GM21576 (cell line): ENCODE data around the gene OIP5.
"Not testable (repeated sequence)": the region's sequence is repeated elsewhere in the genome, so short reads cannot be mapped to it uniquely, and the experiment has no call there.

ENCODE experiments used
- ATAC-seq: cut with Tn5 transposase; IDR thresholded peaks from one replicate; pipeline ENCODE4 v1.9.1; 2021; ENCODE audit warnings: mild to moderate bottlenecking, moderate library complexity; ENCODE audit not compliant: unreplicated experiment

Gene OIP5

DNA sequence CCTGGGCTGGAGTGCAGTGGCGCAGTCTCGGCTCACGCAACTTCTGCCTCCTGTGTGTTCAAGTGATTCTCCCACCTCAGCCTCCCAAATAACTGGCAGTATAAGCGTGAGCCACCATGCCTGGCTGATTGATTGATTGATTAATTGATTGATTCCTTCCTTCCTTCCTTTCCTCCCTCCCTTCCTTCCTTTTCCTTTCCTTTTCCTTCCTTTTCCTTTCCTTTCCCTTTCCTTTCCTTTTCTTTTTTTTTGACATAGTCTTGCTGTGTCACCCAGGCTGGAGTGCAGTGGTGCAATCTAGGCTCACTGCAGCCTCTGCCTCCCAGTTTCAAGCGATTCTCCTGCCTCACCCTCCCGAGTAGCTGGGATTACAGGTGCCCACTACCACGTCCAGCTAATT is 71.5 kb downstream of the OIP5 start:
- not testable (repeated sequence) for ATAC-seq

DNA sequence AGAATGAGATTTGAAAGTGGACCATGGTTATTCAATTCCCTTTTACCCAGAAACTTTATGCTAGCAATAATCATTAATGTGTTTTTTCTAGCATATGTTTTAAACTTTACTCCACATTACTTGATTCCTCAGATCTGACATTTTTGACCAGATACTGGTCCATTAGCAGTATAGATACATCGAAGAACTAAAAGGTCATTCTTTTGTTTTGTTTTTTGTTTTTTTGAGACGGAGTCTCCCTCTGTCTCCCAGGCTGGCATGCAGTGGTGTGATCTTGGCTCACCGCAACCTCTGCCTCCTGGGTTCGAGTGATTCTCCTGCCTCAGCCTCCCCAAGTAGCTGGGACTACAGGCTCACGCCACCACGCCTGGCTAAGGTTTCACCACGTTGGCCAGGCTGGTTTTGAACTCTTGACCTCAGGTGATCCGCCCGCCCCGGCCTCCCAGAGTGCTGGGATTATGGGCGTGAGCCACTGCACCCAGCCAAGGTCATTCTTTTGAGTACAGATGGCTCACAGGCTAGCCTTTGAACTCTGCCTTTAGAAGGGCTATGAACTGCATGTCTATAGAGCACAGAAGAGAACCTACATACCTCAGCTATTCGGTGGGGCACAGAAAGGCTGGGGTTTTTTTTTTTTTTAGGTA is 72.7 kb downstream of the OIP5 start:
- ATAC-seq: no peak
